ENCODE data around the gene RAPGEF3.

The RAPGEF3 gene

DNA sequence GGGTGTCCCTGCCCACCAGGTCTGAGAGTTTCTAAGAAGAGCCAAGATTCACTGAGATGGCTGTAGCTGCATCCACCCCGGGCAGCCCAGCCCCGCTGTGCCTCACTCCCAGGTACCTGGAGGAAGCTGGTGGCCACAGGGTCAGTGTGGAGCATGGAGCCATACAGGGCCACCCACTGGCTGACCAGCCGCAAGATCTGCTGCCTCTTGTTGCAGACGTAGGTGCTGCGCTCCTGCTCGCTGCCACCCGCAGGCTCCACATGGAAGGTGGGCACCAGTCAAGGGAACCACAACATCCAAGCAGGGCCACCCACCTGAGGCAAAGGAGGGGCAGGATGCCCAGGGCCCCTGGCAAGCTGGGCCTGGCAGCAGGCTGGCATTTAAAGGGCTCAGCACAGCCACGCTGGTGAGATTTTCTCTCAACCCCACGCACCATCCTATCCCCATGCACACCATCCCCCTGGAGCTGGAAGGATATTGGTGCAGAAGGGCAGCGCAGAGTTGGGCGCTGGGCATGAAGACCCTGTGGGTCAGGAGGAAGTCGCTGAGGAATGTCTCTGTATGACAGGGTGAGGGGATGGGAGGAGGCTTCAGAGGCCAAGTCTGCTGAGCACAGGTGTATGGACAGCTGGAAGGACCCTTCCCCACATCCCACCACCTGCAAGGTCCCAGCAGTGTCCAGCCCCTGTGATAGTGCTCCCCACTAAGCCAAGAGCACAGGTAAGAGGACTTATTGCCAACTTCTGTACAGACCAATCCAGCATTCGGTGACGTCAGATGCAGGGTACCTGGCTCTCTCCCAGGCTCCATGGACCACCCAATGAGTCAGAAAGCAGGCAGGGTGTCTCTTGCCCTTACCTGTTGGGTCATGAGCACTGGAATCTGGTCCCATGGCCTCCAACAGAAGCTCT, 10.8 kb downstream of the RAPGEF3 start:
- no peak for TF ChIP-seq CTCF (IDR thresholded peaks at IDR 0.05; ENCODE audit: low read depth, low read length)
- TF ChIP-seq, protein P1, sequence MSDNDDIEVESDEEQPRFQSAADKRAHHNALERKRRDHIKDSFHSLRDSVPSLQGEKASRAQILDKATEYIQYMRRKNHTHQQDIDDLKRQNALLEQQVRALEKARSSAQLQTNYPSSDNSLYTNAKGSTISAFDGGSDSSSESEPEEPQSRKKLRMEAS (IDR thresholded peaks at IDR 0.05; ENCODE audit: low read depth, low read length) = no peak
- TF ChIP-seq POLR2A (IDR thresholded peaks at IDR 0.05; ENCODE audit: extremely low read depth, insufficient read length) = no peak
- no peak for TF ChIP-seq MYC (IDR thresholded peaks at IDR 0.05; ENCODE audit: low read depth, low read length)
- H3K4me3 ChIP-seq (ENCODE audit: low read depth, low read length) = no peak overlapping the region
- DNase-seq (ENCODE audit: low read depth) = no peak

GRCh38 chr12:47747126-47747525, 11.6 kb downstream of the RAPGEF3 start:
- no peak for DNase-seq (ENCODE audit: low read depth)
- no peak for TF ChIP-seq CTCF (IDR thresholded peaks at IDR 0.05; ENCODE audit: low read depth, low read length)
- TF ChIP-seq, protein P1 (IDR thresholded peaks at IDR 0.05; ENCODE audit: low read depth, low read length) = no peak
- no peak for TF ChIP-seq POLR2A (IDR thresholded peaks at IDR 0.05; ENCODE audit: extremely low read depth, insufficient read length)
- no peak for TF ChIP-seq MYC (IDR thresholded peaks at IDR 0.05; ENCODE audit: low read depth, low read length)
- H3K4me3 ChIP-seq (ENCODE audit: low read depth, low read length) = no peak overlapping the region

GRCh38 chr12:47746523-47746922, 12.2 kb downstream of the RAPGEF3 start:
- DNase-seq (ENCODE audit: low read depth) = no peak
- no peak overlapping the region for H3K4me3 ChIP-seq (ENCODE audit: low read depth, low read length)
- TF ChIP-seq CTCF (IDR thresholded peaks at IDR 0.05; ENCODE audit: low read depth, low read length) = no peak
- no peak for TF ChIP-seq POLR2A (IDR thresholded peaks at IDR 0.05; ENCODE audit: extremely low read depth, insufficient read length)
- TF ChIP-seq, protein P1 (IDR thresholded peaks at IDR 0.05; ENCODE audit: low read depth, low read length) = no peak
- no peak for TF ChIP-seq MYC (IDR thresholded peaks at IDR 0.05; ENCODE audit: low read depth, low read length)

DNA sequence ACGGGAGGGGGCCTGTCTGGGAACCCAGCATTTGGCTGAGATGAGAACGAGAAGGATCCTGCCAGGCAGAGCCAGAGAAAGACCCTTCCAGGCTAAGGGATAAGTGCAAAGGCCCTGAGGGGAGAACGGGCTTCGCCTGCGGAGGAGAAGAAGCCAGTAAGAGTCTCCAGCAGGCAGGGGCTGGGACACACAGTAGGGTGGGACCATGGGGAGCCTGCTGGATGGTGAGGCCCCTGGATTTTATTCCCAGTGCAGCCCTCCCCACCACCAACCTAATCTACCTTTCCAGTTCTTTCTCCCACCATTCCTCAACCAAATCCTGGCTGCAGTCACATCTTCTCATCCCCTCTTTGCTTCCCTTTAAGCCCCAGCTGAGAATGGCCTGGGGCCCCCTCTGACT, 12.6 kb downstream of the RAPGEF3 start:
- no peak overlapping the region for H3K4me3 ChIP-seq (ENCODE audit: low read depth, low read length)
- TF ChIP-seq CTCF (IDR thresholded peaks at IDR 0.05; ENCODE audit: low read depth, low read length) (no peak), POLR2A (IDR thresholded peaks at IDR 0.05; ENCODE audit: extremely low read depth, insufficient read length) (no peak), MYC (IDR thresholded peaks at IDR 0.05; ENCODE audit: low read depth, low read length) (no peak)
- TF ChIP-seq, protein P1 (IDR thresholded peaks at IDR 0.05; ENCODE audit: low read depth, low read length) = no peak
- no peak for DNase-seq (ENCODE audit: low read depth)

- TF ChIP-seq POLR2A (IDR thresholded peaks at IDR 0.05; ENCODE audit: extremely low read depth, insufficient read length) = no peak
- no peak for TF ChIP-seq MYC (IDR thresholded peaks at IDR 0.05; ENCODE audit: low read depth, low read length)
- TF ChIP-seq CTCF (IDR thresholded peaks at IDR 0.05; ENCODE audit: low read depth, low read length) = no peak
- TF ChIP-seq, protein P1 (IDR thresholded peaks at IDR 0.05; ENCODE audit: low read depth, low read length) = no peak
- no peak overlapping the region for H3K4me3 ChIP-seq (ENCODE audit: low read depth, low read length)
- DNase-seq (ENCODE audit: low read depth) = no peak
Measured at GRCh38 chr12:47745485-47746041, 13.1 kb downstream of the RAPGEF3 start.
